IgD-negative memory B cell (primary cell): ENCODE results near the gene SWSAP1. TPM values are rescaled to one million over a fixed set of nuclear protein-coding genes. Genes with fewer than 3 reads are reported as not detected.
"Not testable (repeated sequence)": the region's sequence is repeated elsewhere in the genome, so short reads cannot be mapped to it uniquely, and the experiment has no call there.

Source experiments
- H3K27ac Mint-ChIP-seq, 3 donors: one replicate each; pipeline ENCODE4 v1.8.0; 2020 to 2022; ENCODE audit warnings: mild to moderate bottlenecking in 3 of 3, mixed read lengths in 3 of 3, moderate library complexity in 1 of 3
- H3K27me3 Mint-ChIP-seq: one replicate; pipeline ENCODE4 v1.8.0; 2021; ENCODE audit warnings: mixed read lengths
- H3K36me3 Mint-ChIP-seq: one replicate; pipeline ENCODE4 v1.8.0; 2020; ENCODE audit warnings: mild to moderate bottlenecking, mixed read lengths
- H3K4me1 Mint-ChIP-seq, 3 donors: one replicate each; pipeline ENCODE4 v1.8.0; 2020 to 2022; ENCODE audit warnings: mixed read lengths in 3 of 3, mild to moderate bottlenecking in 1 of 3
- H3K4me3 Mint-ChIP-seq, 4 donors: one replicate each; pipeline ENCODE4 v1.8.0; 2020 to 2022; ENCODE audit warnings: mild to moderate bottlenecking in 4 of 4, mixed read lengths in 4 of 4, moderate library complexity in 3 of 4
- H3K9me3 Mint-ChIP-seq, 3 donors: one replicate each; pipeline ENCODE4 v1.8.0; 2020 to 2021; ENCODE audit warnings: mixed read lengths in 3 of 3, mild to moderate bottlenecking in 1 of 3
- polyA plus RNA-seq: library from polyadenylated mRNA; unstranded; fragments of 300-500 nt; fragmentation: Illumina TruSeq; gene quantifications from one replicate; pipeline ENCODE4 v1.2.3, GENCODE V29; 2021

Gene SWSAP1
- polyA plus RNA-seq, 1 donor from 2014 or later, result 6.4 TPM

GRCh38 chr19:11345122-11345803 is 29.2 kb upstream of the SWSAP1 start:
- Mint-ChIP-seq H3K27ac (peak overlapping the region; percentile 79 to 85 (median 81)), H3K27me3 (no peaks in the 10 kb centered on the region)

GRCh38 chr19:11346104-11346940 is 28.1 kb upstream of the SWSAP1 start, which contains the start of the genes CCDC159 and TMEM205:
Gene CCDC159, plus strand, starts transcription at chr19:11346519. Its CDS starts 88 bp downstream, at chr19:11346607.
Gene TMEM205, minus strand, starts transcription at chr19:11346268. Its CDS starts 649 bp downstream, at chr19:11345619.
- Mint-ChIP-seq H3K27ac (peak within 1 kb of the TSS; percentile 79 to 95 (median 93)), H3K27me3 (no peaks in the 10 kb centered on the region), H3K36me3 (peaks cover 4% of the 10 kb centered on the region), H3K9me3 (peaks cover 0 to 2% (median 0%) of the 10 kb centered on the region in 3 donors), H3K4me3 (peak within 1 kb of the TSS; percentile 89 to 100 (median 98)), H3K4me1 (peaks cover 11 to 20% (median 19%) of the 10 kb centered on the region in 3 donors)

More at GRCh38 chr19:11345122-11345803, 29.2 kb upstream of the SWSAP1 start:
- peak overlapping the region; percentile 89 to 100 (median 98) for H3K4me3 Mint-ChIP-seq
- peaks cover 0 to 2% (median 0%) of the 10 kb centered on the region in 3 donors for H3K9me3 Mint-ChIP-seq
- peaks cover 4% of the 10 kb centered on the region for H3K36me3 Mint-ChIP-seq
- H3K4me1 Mint-ChIP-seq, result peaks cover 11 to 21% (median 20%) of the 10 kb centered on the region in 3 donors

- H3K9me3 Mint-ChIP-seq, result peaks cover 0 to 2% (median 0%) of the 10 kb centered on the region in 3 donors
- H3K4me1 Mint-ChIP-seq, result peaks cover 11 to 20% (median 19%) of the 10 kb centered on the region in 3 donors
- peaks cover 4% of the 10 kb centered on the region for H3K36me3 Mint-ChIP-seq
- H3K27ac Mint-ChIP-seq, result peak overlapping the region in 2 of 3 donors; percentile 79 to 93
- no peaks in the 10 kb centered on the region for H3K27me3 Mint-ChIP-seq
- H3K4me3 Mint-ChIP-seq, result peak overlapping the region; percentile 89 to 100 (median 98)
These were observed 26.9 kb upstream of the SWSAP1 start for GRCh38 chr19:11347546-11348039.

- Mint-ChIP-seq H3K4me3 (peak overlapping the region in 2 of 4 donors; percentile 56 to 77), H3K27ac (peak overlapping the region in 1 of 3 donors; percentile 59), H3K36me3 (peaks cover 4% of the 10 kb centered on the region), H3K4me1 (peaks cover 11 to 20% (median 19%) of the 10 kb centered on the region in 3 donors), H3K27me3 (no peaks in the 10 kb centered on the region), H3K9me3 (peaks cover 0 to 2% (median 0%) of the 10 kb centered on the region in 3 donors)
These were observed 25.3 kb upstream of the SWSAP1 start for GRCh38 chr19:11349171-11349570.

- H3K27ac Mint-ChIP-seq, H3K4me1 Mint-ChIP-seq, H3K36me3 Mint-ChIP-seq, H3K27me3 Mint-ChIP-seq, H3K9me3 Mint-ChIP-seq: not testable (repeated sequence)
- peak overlapping the region in 1 of 4 donors; percentile 14 for H3K4me3 Mint-ChIP-seq
These were observed 20.4 kb upstream of the SWSAP1 start for GRCh38 chr19:11354102-11354501.

GRCh38 chr19:11355160-11356073 is 19.0 kb upstream of the SWSAP1 start, which contains the start of gene PLPPR2:
Gene PLPPR2, plus strand, starts transcription at chr19:11355432. Its CDS starts 2,242 bp downstream, at chr19:11357674.
- H3K4me3 Mint-ChIP-seq, result peak within 1 kb of the TSS; percentile 14 to 74 (median 53)
- peaks cover 0 to 9% (median 4%) of the 10 kb centered on the region in 3 donors for H3K4me1 Mint-ChIP-seq
- peak within 1 kb of the TSS in 1 of 3 donors; percentile 94 for H3K27ac Mint-ChIP-seq
- no peaks in the 10 kb centered on the region for H3K36me3 Mint-ChIP-seq
- no peaks in the 10 kb centered on the region for H3K9me3 Mint-ChIP-seq
- H3K27me3 Mint-ChIP-seq, result peaks cover 8% of the 10 kb centered on the region

GRCh38 chr19:11356074-11356397 is 18.4 kb upstream of the SWSAP1 start:
- H3K27ac Mint-ChIP-seq, result peak overlapping the region in 1 of 3 donors; percentile 94
- H3K9me3 Mint-ChIP-seq, result no peaks in the 10 kb centered on the region
- H3K4me1 Mint-ChIP-seq, result peaks cover 0 to 9% (median 4%) of the 10 kb centered on the region in 3 donors
- H3K4me3 Mint-ChIP-seq, result peak overlapping the region in 3 of 4 donors; percentile 47 to 69 (median 59)
- no peaks in the 10 kb centered on the region for H3K36me3 Mint-ChIP-seq
- peaks cover 8% of the 10 kb centered on the region for H3K27me3 Mint-ChIP-seq

- peaks cover 0 to 9% (median 4%) of the 10 kb centered on the region in 3 donors for H3K4me1 Mint-ChIP-seq
- no peaks in the 10 kb centered on the region for H3K9me3 Mint-ChIP-seq
- peaks cover 8% of the 10 kb centered on the region for H3K27me3 Mint-ChIP-seq
- no peak overlapping the region for H3K27ac Mint-ChIP-seq
- peak overlapping the region in 1 of 4 donors; percentile 49 for H3K4me3 Mint-ChIP-seq
- no peaks in the 10 kb centered on the region for H3K36me3 Mint-ChIP-seq
These were observed 17.6 kb upstream of the SWSAP1 start for GRCh38 chr19:11356676-11357550.

- Mint-ChIP-seq H3K27ac (peak overlapping the region in 1 of 3 donors; percentile 76), H3K36me3 (no peaks in the 10 kb centered on the region), H3K4me3 (no peak overlapping the region), H3K9me3 (no peaks in the 10 kb centered on the region), H3K4me1 (peaks cover 0 to 9% (median 4%) of the 10 kb centered on the region in 3 donors), H3K27me3 (peaks cover 8% of the 10 kb centered on the region)
These were observed 15.0 kb upstream of the SWSAP1 start for GRCh38 chr19:11359421-11359820.

- H3K4me3 Mint-ChIP-seq, result no peak overlapping the region
- peaks cover 0 to 2% (median 0%) of the 10 kb centered on the region in 3 donors for H3K4me1 Mint-ChIP-seq
- peaks cover 3% of the 10 kb centered on the region for H3K27me3 Mint-ChIP-seq
- no peaks in the 10 kb centered on the region for H3K36me3 Mint-ChIP-seq
- no peaks in the 10 kb centered on the region for H3K9me3 Mint-ChIP-seq
- H3K27ac Mint-ChIP-seq, result no peak overlapping the region
These were observed 13.3 kb upstream of the SWSAP1 start for GRCh38 chr19:11361037-11361770.

- Mint-ChIP-seq H3K27me3 (peaks cover 3% of the 10 kb centered on the region), H3K27ac (no peak overlapping the region), H3K4me3 (no peak overlapping the region), H3K36me3 (no peaks in the 10 kb centered on the region), H3K9me3 (no peaks in the 10 kb centered on the region), H3K4me1 (no peaks in the 10 kb centered on the region)
These were observed 12.4 kb upstream of the SWSAP1 start for GRCh38 chr19:11361771-11362731.

GRCh38 chr19:11363881-11364280 is 10.6 kb upstream of the SWSAP1 start:
- Mint-ChIP-seq H3K9me3 (no peaks in the 10 kb centered on the region), H3K4me3 (no peak overlapping the region), H3K36me3 (peaks cover 3% of the 10 kb centered on the region), H3K4me1 (no peaks in the 10 kb centered on the region), H3K27ac (no peak overlapping the region), H3K27me3 (peaks cover 2% of the 10 kb centered on the region)
